ENCODE data around the gene SLC38A9.
A peak's percentile ranks its signal among the peaks of the same experiment; 100 is the strongest.

The SLC38A9 gene

DNA sequence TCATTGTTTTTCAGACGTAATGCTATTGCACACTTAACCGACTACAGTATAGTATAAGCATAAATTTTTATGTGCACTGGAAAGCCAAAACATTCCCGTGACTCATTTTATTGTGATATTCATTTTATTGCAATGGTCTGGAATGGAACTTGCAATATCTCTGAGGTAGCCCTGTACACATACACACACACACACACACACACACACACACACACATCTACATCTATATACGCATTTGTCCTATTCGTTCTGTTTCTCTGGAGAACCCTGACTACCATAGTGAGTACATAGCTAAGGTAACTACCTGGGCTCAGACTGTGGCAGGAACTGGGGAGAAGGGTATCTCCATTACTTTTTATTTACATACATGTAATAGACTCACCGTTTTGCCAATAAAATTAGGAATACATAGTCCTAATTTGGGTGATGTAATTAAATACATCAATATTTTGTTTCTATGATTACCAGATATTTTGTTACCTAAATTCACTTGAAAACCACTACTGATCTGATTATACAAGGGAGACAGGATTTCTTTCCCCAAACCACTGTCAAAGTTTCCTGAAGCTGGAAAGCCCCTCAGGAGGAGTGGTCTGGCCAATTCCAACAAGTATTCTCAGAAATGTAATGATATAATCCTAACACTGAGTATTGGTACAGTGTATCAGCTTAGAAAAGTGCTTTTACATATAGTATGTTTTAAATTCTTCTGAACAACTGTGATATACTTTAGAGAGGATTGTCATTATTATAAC lies 103.4 kb downstream of the SLC38A9 start:
- DNase-seq: no peak

DNA sequence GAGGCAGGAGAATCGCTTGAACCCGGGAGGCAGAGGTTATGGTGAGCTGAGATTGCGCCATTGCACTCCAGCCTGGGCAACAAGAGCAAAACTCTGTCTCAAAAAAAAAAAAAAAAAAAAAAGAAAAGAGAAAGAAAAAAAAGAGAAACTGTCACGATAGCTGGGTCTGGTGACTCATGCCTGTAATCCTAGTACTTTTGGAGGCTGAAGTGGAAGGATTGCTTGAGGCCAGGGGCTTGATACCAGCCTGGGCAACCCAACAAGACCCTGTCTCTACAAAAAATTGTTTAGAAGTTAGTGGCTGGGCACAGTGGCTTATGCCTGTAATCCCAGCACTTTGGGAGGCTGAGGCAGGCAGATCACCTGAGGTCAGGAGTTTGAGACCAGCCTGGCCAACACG lies 104.8 kb downstream of the SLC38A9 start:
- DNase-seq: peak; percentile 45

DNA sequence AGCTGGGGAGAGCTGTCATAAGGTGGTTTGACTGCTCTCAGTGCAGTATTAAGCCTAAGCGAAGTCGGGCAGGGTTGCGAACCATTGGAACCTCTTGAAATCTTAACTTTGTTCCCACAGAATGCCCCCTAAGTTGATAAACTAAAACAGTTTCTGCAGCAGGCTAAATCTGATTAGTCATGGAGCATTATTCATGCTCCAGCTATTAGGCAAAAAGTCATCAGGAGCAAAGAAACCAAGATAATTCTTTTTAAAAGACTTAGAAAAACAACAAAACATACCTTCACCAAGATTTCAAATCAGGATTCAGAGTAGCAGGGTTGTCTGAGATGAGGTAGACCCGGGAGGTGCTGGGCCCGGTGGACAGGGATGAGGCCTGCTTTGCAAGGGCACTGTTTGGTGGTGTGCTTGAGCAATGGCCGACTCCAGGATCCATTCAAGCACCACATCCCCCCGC lies 107.5 kb downstream of the SLC38A9 start:
- DNase-seq: peak; percentile 71

DNA sequence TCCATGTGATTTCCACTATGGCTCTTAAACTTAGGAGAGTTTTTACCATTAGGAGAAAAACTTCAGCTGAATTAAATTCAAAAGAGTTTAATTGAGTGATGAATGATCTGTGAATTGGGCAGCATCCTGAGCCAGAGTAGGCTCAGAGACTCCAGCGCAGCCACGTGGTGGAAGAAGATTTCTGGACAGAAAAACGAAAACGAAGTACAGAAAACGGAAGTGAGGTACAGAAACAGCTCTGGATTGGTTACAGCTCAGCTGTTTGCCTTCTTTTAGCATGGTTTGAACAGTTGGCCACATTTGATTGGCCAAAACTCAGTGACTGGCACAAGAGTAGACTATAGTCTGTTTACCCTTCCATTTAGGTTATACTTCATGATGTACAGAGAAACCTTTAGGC lies 108.2 kb downstream of the SLC38A9 start:
- DNase-seq: peak; percentile 80

DNA sequence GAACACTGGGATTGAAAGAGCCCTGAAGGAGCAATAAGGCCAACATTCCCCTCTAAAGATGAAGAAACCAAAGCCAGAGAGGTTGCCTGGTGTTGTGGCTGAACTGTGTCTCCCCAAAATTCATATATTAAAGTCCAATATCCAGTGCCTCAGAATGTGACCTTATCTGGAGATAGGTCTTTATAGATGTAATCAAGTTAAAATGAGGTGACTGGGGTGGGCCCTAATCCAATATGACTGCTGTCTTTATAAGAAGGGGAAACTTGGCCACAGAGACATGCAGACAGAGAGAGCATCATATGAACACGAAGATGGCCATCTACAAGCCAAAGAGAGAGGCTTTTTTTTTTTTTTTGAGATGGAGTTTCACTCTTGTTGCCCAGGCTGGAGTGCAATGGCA lies 110.5 kb downstream of the SLC38A9 start:
- no peak for DNase-seq

DNA sequence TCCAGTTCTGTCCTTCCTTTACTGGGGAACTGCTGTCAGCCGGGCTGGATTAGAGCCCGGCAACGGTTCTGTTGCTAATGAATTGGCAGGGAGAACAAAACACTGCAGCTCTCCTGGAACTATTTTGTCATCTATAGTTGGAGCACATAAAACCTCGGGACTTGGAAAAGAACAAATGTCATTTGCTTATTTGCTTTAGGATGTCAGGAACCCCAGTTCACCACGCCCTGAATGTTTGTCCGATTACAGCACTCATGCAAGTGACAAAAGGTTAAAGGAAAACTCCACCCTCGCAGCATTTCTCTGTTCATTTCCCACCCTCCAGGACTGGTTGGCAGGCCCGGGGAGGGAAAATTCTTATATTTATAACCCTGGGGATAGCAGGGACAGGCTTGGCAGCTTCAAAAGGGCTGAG lies 110.9 kb downstream of the SLC38A9 start:
- DNase-seq: peak; percentile 92

DNA sequence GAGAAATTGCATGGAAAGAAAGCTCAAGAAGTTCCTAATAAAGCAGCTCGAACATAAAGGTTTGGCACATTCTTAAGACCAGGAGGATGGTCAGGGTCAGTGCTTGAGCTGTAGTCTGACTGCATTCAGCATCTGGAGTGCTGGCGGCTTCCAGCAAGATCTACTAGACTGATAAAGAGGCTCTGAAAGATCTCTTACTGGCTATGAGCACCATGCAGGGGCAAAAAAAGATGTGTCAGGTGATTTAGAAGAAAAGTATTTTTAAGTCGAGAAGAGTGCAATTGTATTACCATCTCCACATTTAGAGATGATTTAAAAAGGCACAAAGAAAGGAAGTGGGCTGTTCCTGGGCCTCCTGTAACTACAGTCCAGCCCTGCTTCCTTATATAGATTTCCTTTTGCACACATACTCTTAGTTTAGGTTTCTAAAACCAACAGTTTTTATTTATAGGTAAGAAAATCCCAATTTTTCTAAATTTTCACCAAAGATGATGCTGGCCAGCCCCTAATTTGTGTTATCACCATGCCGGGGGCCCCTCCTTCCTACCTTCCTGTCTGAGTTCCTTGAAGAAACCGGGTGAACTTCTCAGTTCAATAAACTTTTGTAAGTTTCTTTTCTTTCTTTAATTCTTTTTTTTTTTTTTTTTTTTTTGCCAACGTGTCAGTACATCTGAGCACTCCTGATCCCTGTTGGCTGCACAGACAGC lies 111.5 kb downstream of the SLC38A9 start:
- DNase-seq: peak; percentile 69

DNA sequence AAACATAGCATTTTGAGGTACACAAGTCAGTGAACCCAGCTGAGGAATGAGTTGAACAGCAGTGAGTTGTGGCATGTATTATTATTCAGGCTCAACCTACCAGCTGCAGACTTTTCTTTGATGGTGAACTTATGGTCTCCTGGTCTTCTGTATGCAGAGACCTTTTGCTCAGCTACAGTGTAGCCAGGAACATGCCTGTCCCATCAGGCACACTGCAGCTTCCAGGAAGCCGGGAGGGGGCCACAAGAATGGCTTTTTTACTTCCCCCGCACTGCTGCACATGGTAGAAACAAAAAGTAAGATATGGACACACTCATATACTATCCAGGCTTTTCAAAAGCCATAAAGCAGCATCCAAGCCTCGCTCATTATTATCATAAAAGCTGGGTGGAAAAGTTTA lies 112.0 kb downstream of the SLC38A9 start:
- DNase-seq: peak; percentile 9

DNA sequence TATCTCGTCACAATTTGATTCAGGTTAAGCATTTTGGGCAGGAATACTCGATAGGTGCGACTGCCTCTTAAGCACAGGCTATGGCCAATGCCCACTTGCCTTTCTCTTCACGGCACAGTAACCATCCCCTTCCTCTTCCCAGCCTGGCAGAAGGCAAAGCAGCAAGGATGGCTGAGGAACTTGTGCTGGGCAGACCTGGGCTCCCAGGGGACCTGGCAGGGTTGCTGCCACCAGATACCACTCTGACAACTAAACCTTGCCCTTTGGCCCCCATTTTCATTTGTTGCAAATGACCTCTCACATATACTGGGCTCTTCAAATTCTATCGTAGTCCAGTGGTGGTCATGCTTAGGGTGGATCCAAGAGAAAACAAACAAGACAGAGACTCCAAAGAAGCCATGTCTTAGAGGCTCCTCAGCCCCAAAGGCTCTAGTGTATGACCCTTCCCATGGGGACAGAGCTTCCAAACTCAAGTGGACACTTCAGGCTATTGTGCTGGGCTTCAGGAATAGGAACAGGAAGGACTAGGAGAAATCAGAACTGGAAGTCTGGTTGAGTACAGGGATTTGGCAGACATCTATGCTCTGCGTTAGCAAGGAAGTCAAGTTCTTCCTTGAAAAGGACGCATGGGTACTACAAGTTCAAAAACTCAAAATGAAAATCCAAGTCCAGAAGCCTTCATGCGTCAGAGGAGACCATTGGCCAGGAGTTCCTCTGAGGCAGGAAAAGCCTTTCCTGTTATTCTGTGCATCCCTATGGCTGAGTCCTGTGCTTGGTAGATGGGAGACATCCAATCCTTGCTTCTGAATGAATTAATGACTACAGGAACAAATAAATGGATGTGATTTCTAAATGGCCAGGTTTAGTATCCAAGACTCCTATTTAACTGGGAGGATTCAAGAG lies 112.7 kb downstream of the SLC38A9 start:
- DNase-seq: no peak

DNA sequence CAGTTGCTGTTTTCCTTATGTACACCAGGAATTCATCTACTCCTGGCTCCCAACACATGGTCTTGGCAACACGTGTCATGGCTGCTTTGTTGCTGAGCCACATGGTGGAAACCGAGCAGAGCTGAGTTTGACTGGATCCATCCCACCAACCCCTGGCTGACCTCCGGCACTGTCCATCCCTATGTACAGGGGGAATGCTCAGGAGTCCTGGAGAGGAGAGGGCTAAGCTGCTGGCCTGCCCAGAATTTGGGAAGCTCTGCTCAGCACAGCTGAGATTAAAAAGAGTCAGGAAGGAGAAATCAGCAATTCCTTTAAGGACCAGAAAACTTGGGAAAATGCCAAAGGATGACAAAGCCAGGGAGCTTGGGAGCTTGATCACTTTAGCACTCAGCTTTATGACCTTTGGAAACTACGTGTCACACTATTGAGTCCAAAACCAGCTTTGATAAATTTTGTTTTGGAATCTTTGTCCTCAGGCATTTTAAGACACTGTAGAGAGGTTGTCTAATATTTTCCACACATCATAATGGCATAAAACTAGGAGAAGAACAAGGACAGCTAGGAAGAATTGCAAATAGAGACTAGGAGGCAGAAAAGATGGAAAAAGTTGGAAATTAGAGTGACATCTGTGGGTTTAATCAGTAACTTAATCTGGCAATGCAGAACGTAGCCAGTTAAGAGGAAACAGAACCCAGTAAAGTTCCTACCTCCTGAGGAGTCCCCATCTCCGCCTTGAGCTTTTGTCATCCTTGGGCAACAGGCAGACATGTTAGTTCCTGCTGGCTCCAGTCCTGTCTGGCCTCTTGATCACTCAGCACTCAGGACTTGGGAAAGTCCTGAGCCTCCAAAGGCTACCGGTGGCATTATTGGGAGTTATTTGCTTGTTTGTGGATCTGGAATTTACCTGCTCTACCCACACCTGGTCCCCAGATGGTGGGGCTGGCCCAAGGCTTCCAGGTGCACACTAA lies 114.8 kb downstream of the SLC38A9 start:
- peak; percentile 83 for DNase-seq

DNA sequence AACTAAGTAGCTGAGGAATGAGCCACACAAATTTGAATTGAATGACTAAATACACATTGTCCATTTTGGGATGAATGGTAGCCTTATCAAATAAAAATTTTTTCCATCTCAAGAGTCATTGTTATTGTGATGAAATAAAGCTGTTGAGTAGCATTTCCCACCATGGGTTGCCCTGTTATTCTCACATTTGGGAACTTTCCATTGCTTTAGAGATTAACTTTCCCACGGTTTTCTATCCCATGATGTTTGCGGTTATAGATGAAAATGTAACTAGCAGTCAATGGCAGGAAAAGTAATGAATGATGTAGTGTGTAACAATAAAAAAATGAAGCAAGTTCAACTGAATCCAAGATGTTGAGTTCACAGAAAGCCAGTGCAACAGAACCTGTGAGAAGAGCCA lies 117.5 kb downstream of the SLC38A9 start:
- no peak for DNase-seq

DNA sequence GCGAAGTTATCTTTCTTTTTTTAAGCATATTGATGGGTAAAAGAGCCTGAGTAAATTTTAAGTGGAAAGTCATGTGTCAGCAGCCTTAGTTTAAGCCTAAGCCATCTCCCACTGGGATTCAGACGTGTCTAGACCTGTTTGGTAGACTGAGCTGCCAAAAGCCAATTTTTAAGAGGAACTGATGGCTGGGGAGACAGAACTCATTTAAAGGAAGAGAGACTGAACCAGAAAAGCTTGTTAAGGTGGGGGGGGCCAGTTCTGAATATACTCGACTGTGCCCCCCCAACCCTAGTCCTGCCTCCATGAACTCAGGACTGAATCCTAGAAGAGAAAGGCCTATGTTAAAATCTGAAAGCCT lies 119.0 kb downstream of the SLC38A9 start:
- no peak for DNase-seq

DNA sequence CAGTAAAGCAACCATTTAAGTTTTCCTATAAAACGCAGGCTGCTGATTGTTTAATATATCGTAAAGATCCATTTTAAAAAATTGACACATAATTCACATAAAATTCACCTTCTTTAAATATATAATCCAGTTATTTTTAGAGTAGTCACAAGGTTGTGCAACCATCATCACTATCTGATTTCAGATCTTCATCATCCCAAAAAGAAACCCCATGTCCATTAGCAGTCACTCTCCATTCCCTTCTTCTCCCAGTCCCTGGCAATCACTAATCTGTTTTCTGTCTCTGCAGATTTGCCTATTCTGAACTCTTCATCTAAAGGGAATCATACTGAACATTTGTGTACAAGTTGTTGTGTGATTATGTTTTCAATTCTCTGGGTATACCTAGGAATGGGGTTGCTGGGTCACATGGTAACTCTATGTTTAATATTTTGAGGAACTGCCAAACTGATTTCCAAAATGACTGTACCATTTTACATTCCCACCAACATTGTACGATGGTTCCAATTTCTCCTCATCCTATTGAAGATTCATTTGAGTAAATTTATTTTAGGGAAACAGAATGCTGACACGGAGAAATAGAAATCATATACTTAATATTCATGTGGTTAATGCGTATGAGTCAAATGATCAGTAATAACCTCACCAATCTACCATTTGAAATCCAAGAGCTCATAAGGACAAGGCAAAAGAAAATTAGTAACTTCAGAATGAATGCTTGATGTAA lies 119.6 kb downstream of the SLC38A9 start:
- DNase-seq: no peak

DNA sequence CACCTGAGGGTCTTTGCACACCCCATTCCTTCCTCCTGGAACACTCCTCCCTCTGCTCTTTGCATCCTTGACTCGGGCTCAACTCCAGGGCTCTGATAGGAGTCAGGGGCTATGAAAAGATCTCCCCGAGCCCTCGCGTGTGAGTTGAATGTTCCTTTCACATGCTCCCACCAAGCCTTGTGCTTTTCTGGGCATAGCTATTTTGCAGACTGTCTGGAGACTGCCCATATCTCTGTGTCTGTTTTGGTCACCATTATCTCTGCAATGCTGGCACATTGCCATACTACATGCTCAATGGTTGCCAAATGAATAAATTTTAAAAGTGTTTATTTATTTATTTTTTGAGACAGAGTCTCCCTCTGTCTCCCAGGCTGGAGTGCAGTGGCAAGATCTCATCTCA lies 120.4 kb downstream of the SLC38A9 start:
- DNase-seq: no peak

DNA sequence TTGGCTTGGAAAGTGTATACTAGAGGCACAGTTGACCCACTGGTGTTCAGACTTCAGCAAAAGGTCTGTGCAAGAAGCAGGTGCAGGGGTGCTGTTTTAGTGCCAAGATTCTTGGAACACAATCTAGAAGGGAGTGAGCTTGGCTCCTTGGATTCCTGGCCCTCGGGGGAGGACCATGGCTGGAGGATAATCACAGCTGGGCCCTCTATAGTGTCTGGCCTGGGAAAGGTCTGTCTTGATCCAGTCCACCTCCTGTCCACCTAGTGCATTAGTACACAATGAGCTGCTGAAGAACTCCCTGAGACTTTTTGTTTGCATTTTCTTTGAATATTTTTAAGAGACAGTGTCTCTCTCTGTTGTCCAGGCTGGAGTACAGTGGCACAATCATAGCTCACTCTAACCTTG lies 126.9 kb downstream of the SLC38A9 start:
- no peak for DNase-seq

DNA sequence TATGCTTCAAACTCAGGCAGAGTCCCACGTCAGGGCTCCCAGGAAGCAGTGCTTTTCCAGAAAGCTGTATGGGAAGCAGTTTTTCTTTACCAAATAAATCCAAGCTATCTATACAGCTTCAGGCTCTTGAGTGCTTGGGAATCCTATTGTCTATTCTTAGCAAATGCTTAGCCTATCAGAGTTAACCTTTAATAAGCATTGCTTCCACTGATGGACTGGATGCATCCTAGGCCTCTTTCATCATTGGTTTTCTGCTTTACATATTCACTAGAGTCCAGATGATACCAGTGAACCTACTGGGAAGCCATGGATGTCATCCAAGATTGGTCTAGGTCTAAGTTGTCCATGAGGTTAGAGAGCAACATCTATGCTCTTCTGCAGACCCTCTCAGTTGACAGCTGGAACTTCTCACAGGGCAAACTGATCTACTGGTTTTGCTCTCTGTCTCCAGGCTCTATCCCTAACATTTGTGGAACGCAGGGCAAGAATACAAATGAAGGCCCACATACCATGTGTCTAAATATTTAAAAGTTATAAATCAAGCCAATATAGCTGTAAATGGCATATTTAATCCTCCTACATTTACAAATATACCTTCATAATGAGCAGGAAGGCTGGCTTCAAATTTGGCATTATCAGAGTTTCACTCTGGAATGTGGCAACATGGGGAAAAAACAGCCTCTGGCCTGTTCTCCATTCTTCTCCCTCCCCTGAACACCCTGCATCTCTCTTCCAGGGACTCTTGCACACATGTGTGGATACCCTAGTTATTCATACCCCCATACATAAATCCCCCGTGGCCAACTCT lies 127.5 kb downstream of the SLC38A9 start:
- DNase-seq: no peak

DNA sequence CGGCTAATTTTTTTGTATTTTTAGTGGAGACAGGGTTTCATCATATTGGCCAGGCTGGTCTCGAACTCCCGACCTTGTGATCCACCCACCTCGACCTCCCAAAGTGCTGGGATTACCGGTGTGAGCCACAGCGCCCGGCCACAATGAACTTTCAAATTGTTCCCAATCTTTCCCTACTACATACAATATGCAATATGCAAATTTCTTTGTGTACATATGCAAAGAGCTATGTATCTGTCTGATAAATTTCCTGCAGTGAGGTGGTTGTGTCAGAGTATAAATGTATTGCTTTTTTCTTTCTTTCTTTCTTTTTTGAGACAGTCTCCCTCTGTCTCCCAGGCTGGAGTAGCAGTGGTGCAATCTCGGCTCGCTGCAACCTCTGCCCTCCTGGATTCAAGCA lies 128.5 kb downstream of the SLC38A9 start:
- no peak for DNase-seq

DNA sequence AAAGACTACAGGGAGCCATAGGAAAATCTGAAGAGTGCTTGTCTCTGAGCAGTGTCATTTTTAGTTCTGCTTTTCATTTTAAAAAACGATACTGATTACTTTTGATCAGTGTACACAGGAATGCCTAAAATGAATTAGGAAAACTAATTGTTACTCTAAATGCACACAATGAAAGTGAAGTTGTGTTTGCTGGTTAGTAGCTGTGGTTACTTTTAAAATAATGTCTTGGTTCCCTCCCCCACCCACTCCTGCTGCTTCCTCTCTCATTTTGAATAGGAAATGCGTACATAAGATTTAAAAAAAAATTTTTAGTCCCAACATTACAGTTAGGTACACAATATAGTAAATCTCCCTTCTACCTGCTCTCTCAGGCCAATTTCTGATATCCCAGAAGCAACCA lies 129.9 kb downstream of the SLC38A9 start:
- DNase-seq: no peak

DNA sequence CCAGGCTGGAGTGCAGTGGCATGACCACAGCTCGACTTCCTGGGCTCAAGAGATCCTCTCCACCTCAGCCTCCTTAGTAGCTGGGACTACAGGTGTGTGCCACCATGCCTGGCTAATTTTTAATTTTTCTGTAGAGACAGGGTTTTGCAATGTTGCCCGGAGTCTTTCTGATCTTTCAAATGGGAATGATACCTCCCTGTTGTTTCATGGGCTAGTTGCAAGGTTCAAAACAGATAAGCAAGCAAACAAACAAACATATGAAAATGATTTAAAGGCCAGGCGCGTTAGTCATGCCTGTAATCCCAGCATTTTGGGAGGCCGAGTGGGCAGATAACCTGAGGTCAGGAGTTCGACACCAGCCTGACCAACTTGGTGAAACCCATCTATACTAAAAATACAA lies 132.1 kb downstream of the SLC38A9 start:
- no peak for DNase-seq

DNA sequence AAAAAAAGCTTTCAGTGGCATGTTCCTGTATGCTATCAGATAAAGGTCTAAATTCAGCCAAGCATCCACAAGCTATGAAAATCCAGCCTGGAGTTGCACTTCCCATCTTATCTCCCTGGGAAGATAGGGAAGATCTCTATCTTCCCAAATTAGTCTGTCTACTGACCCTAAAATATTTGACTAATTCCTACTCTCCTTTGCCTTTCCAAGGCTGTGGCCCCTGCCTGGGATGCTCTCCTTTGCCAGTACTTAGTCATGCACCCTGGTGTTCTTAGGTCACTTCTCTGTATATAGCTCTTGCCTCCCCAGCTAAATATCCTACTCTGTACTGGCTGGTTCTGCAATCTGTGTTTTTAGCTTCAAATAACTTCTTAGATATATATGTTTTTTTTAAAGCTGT lies 133.4 kb downstream of the SLC38A9 start:
- DNase-seq: no peak

Measured in EL (cell line).